Measurements from ENCODE around the gene BCL2L15. TPM values are rescaled to one million over a fixed set of nuclear protein-coding genes. Genes with fewer than 3 reads are reported as not detected.
A peak's percentile ranks its signal among the peaks of the same experiment; 100 is the strongest.

Gene BCL2L15
- total RNA-seq (1 to 10 TPM in 1 of 2 donors, under 1 TPM in 1; 0.36 to 2.2 TPM), polyA plus RNA-seq (10 to 100 TPM in 1 of 2 donors, under 1 TPM in 1; 0.38 to 36.1 TPM)
- long read RNA-seq, donor 1, result 0 reads
- long read RNA-seq, donor 2, result 0 reads

GRCh38 chr1:113887402-113888175 lies at the start of gene BCL2L15:
Gene BCL2L15 (minus strand): TSS chr1:113887581. CDS start chr1:113887375, 206 bp downstream.
- 84 to 86% methylated on average over 6 of the region's 6 CpGs for WGBS, 2 donors
- ATAC-seq (ENCODE audit: low FRiP score), result no peak

DNA sequence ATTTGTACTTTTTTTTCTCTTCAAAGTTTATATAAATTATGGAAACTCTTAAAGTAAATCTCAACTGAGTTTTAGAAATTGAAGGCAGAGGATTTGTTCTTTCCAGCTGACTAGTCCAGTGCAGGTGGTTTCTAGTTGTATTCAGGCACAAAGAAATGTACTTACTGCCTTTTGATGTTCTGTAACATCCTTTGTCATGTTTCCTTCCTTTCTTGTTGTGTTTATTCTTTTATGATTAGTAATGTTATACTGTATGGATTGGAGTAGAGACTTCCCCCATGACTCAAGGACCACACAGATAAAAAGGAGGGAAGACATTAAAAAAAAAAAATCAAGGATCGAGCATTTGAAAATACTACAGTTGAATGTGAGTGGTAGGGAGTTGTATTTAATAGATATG lies 49.8 kb upstream of the BCL2L15 start:
- DNase-seq (no peak), ATAC-seq (ENCODE audit: low FRiP score) (no peak)
- Histone ChIP-seq H3K27me3 (ENCODE audit: control insufficient read depth in 1 of 2, insufficient read depth in 2 of 2, low read length in 1 of 2) (no peaks in the 10 kb centered on the region), H3K4me3 (ENCODE audit: low read length in 2 of 2) (no peak overlapping the region), H3K4me1 (ENCODE audit: control insufficient read depth in 1 of 2, insufficient read depth in 2 of 2, low read length in 2 of 2) (no peaks in the 10 kb centered on the region), H3K27ac (ENCODE audit: low read depth in 1 of 2, low read length in 2 of 2) (no peak overlapping the region), H3K36me3 (ENCODE audit: control insufficient read depth in 1 of 2, insufficient read depth in 2 of 2, low read length in 1 of 2) (peaks cover 0 to 3% of the 10 kb centered on the region in 2 donors), H3K9me3 (ENCODE audit: control insufficient read depth, low read length) (no peaks in the 10 kb centered on the region)
- intact Hi-C loops (cut with DNase I), result no loop called here
- 86 to 87% methylated on average over 1 of the region's 1 CpG for WGBS, 2 donors

More at GRCh38 chr1:113887402-113888175, at the start of gene BCL2L15:
- Histone ChIP-seq H3K4me3 (ENCODE audit: low read length in 2 of 2) (no peak within 1 kb of the TSS), H3K36me3 (ENCODE audit: control insufficient read depth in 1 of 2, insufficient read depth in 2 of 2, low read length in 1 of 2) (no peaks in the 10 kb centered on the region), H3K27me3 (ENCODE audit: control insufficient read depth in 1 of 2, insufficient read depth in 2 of 2, low read length in 1 of 2) (no peaks in the 10 kb centered on the region), H3K9me3 (ENCODE audit: control insufficient read depth, low read length) (no peaks in the 10 kb centered on the region), H3K4me1 (ENCODE audit: control insufficient read depth in 1 of 2, insufficient read depth in 2 of 2, low read length in 2 of 2) (no peaks in the 10 kb centered on the region), H3K27ac (ENCODE audit: low read depth in 1 of 2, low read length in 2 of 2) (no peak within 1 kb of the TSS)
- DNase-seq, result no peak
- intact Hi-C loops (cut with DNase I), result no loop called here

DNA sequence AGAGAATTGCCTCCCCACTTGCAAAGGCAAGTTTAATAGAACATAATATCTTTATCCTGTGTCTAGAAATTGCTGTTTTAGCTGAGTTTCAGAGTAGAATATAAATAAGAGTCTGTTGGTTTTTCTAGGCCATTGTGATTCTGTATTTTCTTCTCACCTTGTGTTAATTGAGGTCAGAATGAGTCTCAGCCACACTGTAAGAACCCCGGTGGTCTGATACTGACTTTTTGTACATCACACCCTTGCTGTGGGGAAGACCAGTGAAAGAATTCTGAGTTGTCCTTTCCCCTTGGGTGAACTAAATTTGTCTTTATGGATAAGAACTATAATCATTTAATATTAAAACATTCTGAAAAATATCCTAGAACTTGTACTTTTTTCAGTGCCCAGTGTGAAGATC lies 48.6 kb upstream of the BCL2L15 start:
- WGBS, 2 donors, result 81 to 88% methylated on average over 1 of the region's 1 CpG
- no peaks in the 10 kb centered on the region for H3K4me1 ChIP-seq (ENCODE audit: control insufficient read depth in 1 of 2, insufficient read depth in 2 of 2, low read length in 2 of 2)
- DNase-seq, result no peak

DNA sequence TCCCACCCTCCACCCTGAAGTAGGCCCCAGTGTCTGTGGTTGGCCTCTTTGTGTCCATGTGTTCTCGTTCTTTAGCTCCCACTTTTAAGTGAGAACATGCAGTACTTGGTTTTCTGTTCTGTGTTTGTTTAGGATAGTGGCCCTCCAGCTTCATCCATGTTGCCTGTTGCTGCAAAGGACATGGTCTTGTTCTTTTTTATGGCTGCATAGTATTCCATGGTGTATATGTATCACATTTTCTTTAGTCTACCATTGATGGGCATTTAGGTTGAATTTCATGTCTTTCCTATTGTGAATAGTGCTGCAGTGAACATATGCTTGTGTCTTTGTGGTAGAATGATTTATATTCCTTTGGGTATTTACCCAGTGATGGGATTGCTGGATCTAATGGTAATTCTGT lies 47.8 kb upstream of the BCL2L15 start:
- H3K27ac ChIP-seq (ENCODE audit: low read depth in 1 of 2, low read length in 2 of 2), result no peak overlapping the region
- ATAC-seq (ENCODE audit: low FRiP score), result no peak
- intact Hi-C loops (cut with DNase I), result no loop called here
- DNase-seq, result no peak
- no peak overlapping the region for H3K4me3 ChIP-seq (ENCODE audit: low read length in 2 of 2)
- WGBS, 2 donors, result 95 to 96% methylated on average over 1 of the region's 1 CpG
- H3K9me3 ChIP-seq (ENCODE audit: control insufficient read depth, low read length), result no peaks in the 10 kb centered on the region
- H3K36me3 ChIP-seq (ENCODE audit: control insufficient read depth in 1 of 2, insufficient read depth in 2 of 2, low read length in 1 of 2), result no peaks in the 10 kb centered on the region
- H3K27me3 ChIP-seq (ENCODE audit: control insufficient read depth in 1 of 2, insufficient read depth in 2 of 2, low read length in 1 of 2), result no peaks in the 10 kb centered on the region
- H3K4me1 ChIP-seq (ENCODE audit: control insufficient read depth in 1 of 2, insufficient read depth in 2 of 2, low read length in 2 of 2), result no peaks in the 10 kb centered on the region

More for the DNA sequence above, 48.6 kb upstream of the BCL2L15 start:
- Histone ChIP-seq H3K36me3 (ENCODE audit: control insufficient read depth in 1 of 2, insufficient read depth in 2 of 2, low read length in 1 of 2) (peaks cover 0 to 2% of the 10 kb centered on the region in 2 donors), H3K27me3 (ENCODE audit: control insufficient read depth in 1 of 2, insufficient read depth in 2 of 2, low read length in 1 of 2) (no peaks in the 10 kb centered on the region), H3K4me3 (ENCODE audit: low read length in 2 of 2) (no peak overlapping the region), H3K9me3 (ENCODE audit: control insufficient read depth, low read length) (no peaks in the 10 kb centered on the region), H3K27ac (ENCODE audit: low read depth in 1 of 2, low read length in 2 of 2) (no peak overlapping the region)
- intact Hi-C loops (cut with DNase I), result no loop called here
- no peak for ATAC-seq (ENCODE audit: low FRiP score)

DNA sequence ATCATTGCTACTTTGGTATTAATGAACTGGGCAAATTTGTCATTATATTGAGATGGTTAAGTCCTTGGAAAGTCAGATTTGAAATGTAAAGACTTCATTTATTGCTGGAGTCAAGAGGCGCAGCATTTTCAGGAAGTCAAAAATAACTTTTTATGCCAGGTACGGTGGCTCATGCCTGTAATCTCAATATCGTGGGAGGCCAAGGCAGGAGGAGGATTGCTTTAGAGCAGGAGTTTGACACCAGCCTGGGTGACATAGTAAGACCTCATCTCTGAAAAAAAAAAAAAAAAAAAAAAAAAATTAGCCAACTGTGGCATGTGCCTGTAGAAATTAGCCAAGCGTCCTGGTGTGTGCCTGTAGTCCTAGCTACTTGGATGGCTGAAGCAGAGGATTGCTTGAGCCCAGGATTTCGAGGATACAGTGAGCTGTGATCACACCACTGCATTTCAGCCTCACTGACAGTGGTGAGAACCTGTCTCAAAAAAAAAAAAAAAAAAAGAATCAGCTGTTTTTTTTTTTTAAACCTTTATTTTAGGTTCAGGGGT lies 47.2 kb upstream of the BCL2L15 start:
- Histone ChIP-seq H3K27me3 (ENCODE audit: control insufficient read depth in 1 of 2, insufficient read depth in 2 of 2, low read length in 1 of 2) (no peaks in the 10 kb centered on the region), H3K9me3 (ENCODE audit: control insufficient read depth, low read length) (no peaks in the 10 kb centered on the region), H3K4me1 (ENCODE audit: control insufficient read depth in 1 of 2, insufficient read depth in 2 of 2, low read length in 2 of 2) (no peaks in the 10 kb centered on the region), H3K27ac (ENCODE audit: low read depth in 1 of 2, low read length in 2 of 2) (no peak overlapping the region), H3K36me3 (ENCODE audit: control insufficient read depth in 1 of 2, insufficient read depth in 2 of 2, low read length in 1 of 2) (no peaks in the 10 kb centered on the region), H3K4me3 (ENCODE audit: low read length in 2 of 2) (no peak overlapping the region)
- WGBS, 2 donors, result 72 to 74% methylated on average over 5 of the region's 5 CpGs
- ATAC-seq (ENCODE audit: low FRiP score) (no peak), DNase-seq (no peak)
- intact Hi-C loops (cut with DNase I), result no loop called here

- ATAC-seq (ENCODE audit: low FRiP score), result no peak
Observed at GRCh38 chr1:113934006-113934405, 46.6 kb upstream of the BCL2L15 start.

GRCh38 chr1:113931451-113931851 lies 44.1 kb upstream of the BCL2L15 start:
- Histone ChIP-seq H3K9me3 (ENCODE audit: control insufficient read depth, low read length) (no peaks in the 10 kb centered on the region), H3K27me3 (ENCODE audit: control insufficient read depth in 1 of 2, insufficient read depth in 2 of 2, low read length in 1 of 2) (no peaks in the 10 kb centered on the region), H3K27ac (ENCODE audit: low read depth in 1 of 2, low read length in 2 of 2) (no peak overlapping the region), H3K36me3 (ENCODE audit: control insufficient read depth in 1 of 2, insufficient read depth in 2 of 2, low read length in 1 of 2) (no peaks in the 10 kb centered on the region), H3K4me3 (ENCODE audit: low read length in 2 of 2) (no peak overlapping the region), H3K4me1 (ENCODE audit: control insufficient read depth in 1 of 2, insufficient read depth in 2 of 2, low read length in 2 of 2) (no peaks in the 10 kb centered on the region)
- WGBS, 2 donors, result 2 to 4% methylated on average over 3 of the region's 3 CpGs
- ATAC-seq (ENCODE audit: low FRiP score) (no peak), DNase-seq (no peak)
- intact Hi-C loops (cut with DNase I), result no loop called here

More at GRCh38 chr1:113934006-113934405, 46.6 kb upstream of the BCL2L15 start:
- Histone ChIP-seq H3K4me3 (ENCODE audit: low read length in 2 of 2) (no peak overlapping the region), H3K27ac (ENCODE audit: low read depth in 1 of 2, low read length in 2 of 2) (no peak overlapping the region), H3K27me3 (ENCODE audit: control insufficient read depth in 1 of 2, insufficient read depth in 2 of 2, low read length in 1 of 2) (no peaks in the 10 kb centered on the region), H3K4me1 (ENCODE audit: control insufficient read depth in 1 of 2, insufficient read depth in 2 of 2, low read length in 2 of 2) (no peaks in the 10 kb centered on the region), H3K36me3 (ENCODE audit: control insufficient read depth in 1 of 2, insufficient read depth in 2 of 2, low read length in 1 of 2) (no peaks in the 10 kb centered on the region), H3K9me3 (ENCODE audit: control insufficient read depth, low read length) (no peaks in the 10 kb centered on the region)
- no peak for DNase-seq
- intact Hi-C loops (cut with DNase I), result no loop called here

- H3K27me3 ChIP-seq (ENCODE audit: control insufficient read depth in 1 of 2, insufficient read depth in 2 of 2, low read length in 1 of 2), result no peaks in the 10 kb centered on the region
- no peaks in the 10 kb centered on the region for H3K36me3 ChIP-seq (ENCODE audit: control insufficient read depth in 1 of 2, insufficient read depth in 2 of 2, low read length in 1 of 2)
- no peaks in the 10 kb centered on the region for H3K4me1 ChIP-seq (ENCODE audit: control insufficient read depth in 1 of 2, insufficient read depth in 2 of 2, low read length in 2 of 2)
- WGBS, 2 donors, result 0 to 1% methylated on average over 8 of the region's 8 CpGs
- peak overlapping the region; percentile 78 for H3K4me3 ChIP-seq (ENCODE audit: low read length in 2 of 2)
- DNase-seq, result peak in 1 of 2 donors; percentile 59
- intact Hi-C loops (cut with DNase I), result loop anchor here in 1 of 2 donors (1.0 kb wide), 1 partner anchor 25 kb away; the partner anchor contains the start of gene DCLRE1B
- peak overlapping the region; percentile 11 to 79 for H3K27ac ChIP-seq (ENCODE audit: low read depth in 1 of 2, low read length in 2 of 2)
- no peaks in the 10 kb centered on the region for H3K9me3 ChIP-seq (ENCODE audit: control insufficient read depth, low read length)
- ATAC-seq (ENCODE audit: low FRiP score), result peak; percentile 64
Observed at GRCh38 chr1:113930499-113931161, 43.2 kb upstream of the BCL2L15 start.
